ENCODE data around the gene PGAM1.
"Not testable (repeated sequence)": the region's sequence is repeated elsewhere in the genome, so short reads cannot be mapped to it uniquely, and the experiment has no call there.

PGAM1 gene

GRCh38 chr10:97425964-97426775 is at the start of gene PGAM1:
Gene PGAM1 (plus strand): TSS chr10:97426191. CDS start chr10:97426308, 117 bp downstream.
- peak; percentile 89 to 92 for DNase-seq (ENCODE audit: extremely low read depth in 1 of 2, low read depth in 1 of 2)

GRCh38 chr10:97376413-97376812 is 49.6 kb upstream of the PGAM1 start:
- no peak for DNase-seq (ENCODE audit: extremely low read depth in 1 of 2, low read depth in 1 of 2)

DNA sequence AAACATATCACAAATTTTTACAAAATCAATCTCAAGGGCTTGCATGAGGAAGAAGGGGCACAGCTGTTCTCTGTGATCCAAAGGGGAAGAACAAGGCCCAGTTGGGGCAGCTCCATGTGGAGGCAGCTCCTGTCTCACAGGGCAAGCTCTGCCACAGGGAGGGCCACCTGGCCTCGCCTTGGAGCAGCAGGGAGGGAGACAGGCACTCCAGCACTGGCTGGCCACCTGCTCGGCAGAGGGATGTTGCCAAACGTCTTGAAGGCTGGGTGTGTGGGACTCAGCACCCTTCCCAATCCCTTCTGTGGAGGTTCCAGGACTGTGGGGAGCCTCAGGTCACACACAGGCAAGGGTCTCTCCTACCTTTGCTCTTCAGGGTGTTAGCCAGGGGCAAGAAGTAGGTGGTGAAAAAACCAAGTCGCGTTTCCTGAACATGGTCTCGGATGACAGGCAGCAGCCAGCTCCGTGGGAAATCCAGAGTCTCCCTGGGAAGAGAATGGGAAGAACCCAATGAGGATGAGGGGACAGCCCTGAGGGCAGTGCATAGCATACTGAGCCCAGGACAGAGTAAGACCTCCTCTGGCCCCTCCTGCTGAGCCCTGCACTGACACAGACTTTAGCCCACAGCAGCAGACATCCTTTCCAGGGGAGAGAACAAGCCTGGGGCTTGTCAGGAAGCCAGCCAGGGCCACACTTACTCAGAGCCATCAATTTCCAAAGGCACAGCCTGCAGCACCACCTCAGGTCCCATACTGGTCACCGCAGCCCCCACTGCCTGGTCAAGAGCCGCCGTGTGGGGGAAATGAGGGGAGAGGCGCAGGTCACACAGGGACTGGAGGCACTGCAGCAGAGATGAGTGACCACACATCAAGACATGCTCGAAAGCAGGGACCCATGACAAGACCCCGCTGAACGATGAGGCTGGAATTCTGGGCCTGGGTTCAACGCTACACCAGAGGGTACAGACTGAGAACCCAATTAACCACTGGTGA is 46.8 kb upstream of the PGAM1 start:
- no peak for DNase-seq (ENCODE audit: extremely low read depth in 1 of 2, low read depth in 1 of 2)

GRCh38 chr10:97380516-97380915 is 45.5 kb upstream of the PGAM1 start:
- no peak for DNase-seq (ENCODE audit: extremely low read depth in 1 of 2, low read depth in 1 of 2)

DNA sequence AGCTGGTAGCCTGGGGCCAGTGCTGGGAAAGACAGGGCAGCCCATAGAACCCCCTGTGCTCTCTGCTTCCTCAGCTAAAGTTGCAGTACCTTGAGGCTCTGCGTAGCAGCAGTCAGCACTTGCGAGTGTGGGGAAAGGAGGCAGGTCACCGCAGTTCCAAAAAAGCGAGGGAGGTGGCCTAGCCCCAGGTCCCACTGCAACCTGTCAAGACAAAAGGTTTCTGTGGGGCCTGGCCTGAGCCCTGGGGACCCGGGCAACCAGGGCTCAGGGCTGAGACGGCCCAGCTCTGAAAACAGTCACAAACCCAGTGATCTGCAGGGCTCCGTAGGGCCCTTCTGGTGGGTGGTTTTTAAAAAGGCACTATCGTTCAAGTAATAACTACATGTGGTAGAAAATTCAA is 44.4 kb upstream of the PGAM1 start:
- DNase-seq (ENCODE audit: extremely low read depth in 1 of 2, low read depth in 1 of 2), result no peak

GRCh38 chr10:97383159-97383558 is 42.8 kb upstream of the PGAM1 start:
- no peak for DNase-seq (ENCODE audit: extremely low read depth in 1 of 2, low read depth in 1 of 2)

- DNase-seq (ENCODE audit: extremely low read depth in 1 of 2, low read depth in 1 of 2), result no peak
These were observed 41.8 kb upstream of the PGAM1 start for GRCh38 chr10:97384156-97384555.

GRCh38 chr10:97384641-97385040 is 41.4 kb upstream of the PGAM1 start:
- no peak for DNase-seq (ENCODE audit: extremely low read depth in 1 of 2, low read depth in 1 of 2)

- no peak for DNase-seq (ENCODE audit: extremely low read depth in 1 of 2, low read depth in 1 of 2)
These were observed 40.4 kb upstream of the PGAM1 start for GRCh38 chr10:97385565-97385964.

- DNase-seq (ENCODE audit: extremely low read depth in 1 of 2, low read depth in 1 of 2), result no peak
These were observed 37.8 kb upstream of the PGAM1 start for GRCh38 chr10:97388152-97388551.

DNA sequence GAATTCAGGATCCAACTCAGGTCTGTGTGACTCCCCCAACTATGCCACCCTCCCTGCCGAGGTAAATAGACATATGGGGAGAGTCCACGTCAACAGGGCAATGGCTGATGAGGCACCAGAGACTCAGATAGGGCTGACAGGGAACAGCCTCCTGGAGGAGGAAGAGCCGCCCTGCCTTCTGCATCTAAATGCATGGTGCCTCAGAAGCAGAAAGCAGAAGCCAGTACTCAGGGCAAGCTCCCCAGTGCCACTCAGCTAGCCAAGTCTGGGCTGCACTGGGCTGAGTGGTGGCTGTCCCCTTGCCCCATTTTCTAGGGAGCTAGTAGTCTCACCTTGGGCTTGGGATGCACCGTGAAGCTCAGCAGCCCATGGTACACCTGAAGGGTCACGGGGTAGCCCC is 35.9 kb upstream of the PGAM1 start:
- DNase-seq (ENCODE audit: extremely low read depth in 1 of 2, low read depth in 1 of 2), result no peak

GRCh38 chr10:97393034-97393573 is 32.9 kb upstream of the PGAM1 start:
- no peak for DNase-seq (ENCODE audit: extremely low read depth in 1 of 2, low read depth in 1 of 2)

DNA sequence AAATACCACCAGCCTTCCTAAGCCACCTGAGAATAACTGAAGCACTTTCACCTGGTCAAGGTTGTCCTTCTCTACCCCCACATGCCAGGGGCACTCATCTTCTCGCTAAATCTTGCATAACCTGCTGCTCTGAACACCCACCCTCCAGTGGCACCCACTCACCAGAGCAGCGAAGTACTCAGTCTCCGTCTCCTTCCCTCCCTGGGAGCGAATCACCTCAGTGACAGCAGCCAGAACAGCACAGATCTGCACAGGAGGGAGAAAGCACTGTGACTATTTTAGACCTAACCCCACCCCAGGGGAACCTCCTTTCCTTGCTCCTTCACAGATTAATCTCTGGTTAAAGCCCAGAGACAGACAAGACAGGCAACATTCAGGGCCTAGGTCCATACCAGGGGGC is 29.9 kb upstream of the PGAM1 start:
- no peak for DNase-seq (ENCODE audit: extremely low read depth in 1 of 2, low read depth in 1 of 2)

DNA sequence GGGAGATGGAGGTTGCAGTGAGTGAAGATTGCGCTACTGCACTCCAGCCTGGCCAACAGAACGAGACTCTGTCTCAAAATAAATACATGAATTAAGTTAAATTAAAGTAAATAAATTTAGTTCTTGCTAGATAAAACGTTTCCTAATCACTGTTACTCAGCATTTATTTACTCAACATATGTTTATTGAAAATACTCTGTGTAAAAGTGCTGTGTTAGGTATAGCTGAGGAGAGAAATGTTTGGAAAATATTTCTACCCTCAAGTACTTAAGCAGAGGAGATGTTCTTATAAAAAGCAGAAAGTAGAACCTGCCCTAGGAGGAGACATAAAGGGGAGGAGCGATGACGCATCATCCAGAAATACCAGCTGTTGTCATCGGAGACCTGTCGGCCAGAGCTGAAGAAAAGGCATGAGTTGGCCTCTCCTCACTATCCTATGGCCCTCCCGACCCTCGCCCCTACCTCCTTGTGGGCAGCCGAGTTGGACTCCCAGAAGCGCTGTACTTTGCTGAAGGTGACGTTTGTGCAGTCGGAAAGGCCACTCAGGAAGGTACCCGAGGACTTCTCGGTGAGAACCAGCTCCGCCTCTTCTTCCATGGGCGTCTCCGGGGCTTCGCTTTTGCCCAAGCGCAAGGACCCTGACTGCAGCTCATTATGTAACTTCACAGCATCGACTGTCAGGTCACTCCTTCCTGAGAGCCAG is 26.0 kb upstream of the PGAM1 start:
- DNase-seq (ENCODE audit: extremely low read depth in 1 of 2, low read depth in 1 of 2), result no peak

DNA sequence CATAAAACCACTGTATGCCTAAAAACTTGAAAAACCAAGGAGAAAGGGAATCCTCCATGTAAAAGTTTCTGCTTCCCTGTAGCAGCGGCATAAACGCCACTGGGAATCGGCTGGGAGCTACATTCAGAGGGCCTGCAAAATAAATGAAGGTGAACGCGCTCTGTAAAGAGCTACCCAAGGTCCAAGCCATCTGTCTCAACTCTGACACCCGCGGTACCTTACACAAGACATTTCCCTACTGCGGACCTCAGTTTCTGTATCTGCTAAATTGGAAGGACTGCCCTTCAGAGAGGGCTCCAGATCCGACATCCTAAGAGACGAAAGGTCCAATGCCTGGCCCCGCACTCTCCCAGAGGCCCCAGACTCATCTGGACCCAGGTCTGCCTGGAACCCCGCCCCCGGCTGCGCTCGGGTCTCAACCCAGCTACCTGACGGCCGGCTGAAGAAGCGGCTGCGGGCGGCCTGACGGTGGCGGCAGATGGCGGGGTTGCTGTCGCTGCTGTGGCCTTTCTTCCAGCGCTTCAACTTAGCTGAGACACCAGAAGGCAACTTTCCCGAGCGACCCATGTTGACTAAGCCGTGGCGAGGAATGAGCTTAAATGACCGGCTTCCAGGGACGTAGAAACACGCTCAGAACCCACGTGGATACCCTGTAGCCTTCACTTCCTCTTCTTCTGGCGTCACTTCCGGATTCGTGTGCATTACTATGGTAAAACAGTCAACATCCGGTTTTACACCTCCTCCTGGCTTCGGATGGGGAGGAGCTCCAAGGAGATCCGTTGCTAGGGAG is 25.1 kb upstream of the PGAM1 start, which contains the start of gene RRP12:
Gene RRP12 (minus strand): TSS at position 676 of the 790 bp plus-strand sequence. CDS start 109 bp downstream, at position 567.
- DNase-seq (ENCODE audit: extremely low read depth in 1 of 2, low read depth in 1 of 2), result peak; percentile 51 to 61

DNA sequence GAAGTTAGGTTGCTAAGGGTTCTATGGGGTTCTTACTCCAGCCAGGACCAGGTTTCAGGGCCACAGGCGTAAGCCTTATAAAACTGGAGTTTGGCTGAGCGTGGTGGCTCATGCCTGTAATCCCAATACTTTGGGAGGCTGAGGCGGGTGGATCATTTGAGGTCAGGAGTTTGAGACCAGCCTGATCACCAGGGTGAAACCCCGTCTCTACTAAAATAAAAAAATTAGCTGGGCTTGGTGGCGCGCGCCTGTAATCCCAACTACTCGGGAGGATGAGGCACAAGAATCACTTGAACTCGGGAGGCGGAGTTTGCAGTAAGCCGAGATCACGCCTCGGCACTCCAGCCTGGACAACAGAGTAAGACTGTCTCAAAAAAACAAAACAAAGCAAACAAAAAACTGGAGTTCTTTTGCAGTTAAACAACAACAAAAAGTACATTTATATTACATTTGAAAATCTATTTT is 24.5 kb upstream of the PGAM1 start:
- no peak for DNase-seq (ENCODE audit: extremely low read depth in 1 of 2, low read depth in 1 of 2)

DNA sequence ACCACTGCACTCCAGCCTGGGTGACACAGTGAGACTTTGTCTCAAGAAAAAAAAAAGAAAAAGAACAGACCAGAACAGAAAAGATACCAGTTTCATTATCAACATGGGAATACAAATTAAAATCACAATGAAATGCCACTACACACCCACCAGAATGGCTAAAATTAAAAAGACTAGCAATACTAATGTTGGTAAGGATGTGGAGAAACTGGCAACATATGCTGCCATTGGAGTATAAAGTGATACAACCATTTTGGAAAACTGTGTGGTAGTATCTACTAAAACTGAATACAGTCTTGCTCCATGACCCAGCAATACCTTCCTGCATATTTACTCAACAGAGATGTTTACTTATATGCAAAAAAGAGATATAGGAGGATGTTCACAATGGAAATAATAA is 21.9 kb upstream of the PGAM1 start:
- no peak for DNase-seq (ENCODE audit: extremely low read depth in 1 of 2, low read depth in 1 of 2)

DNA sequence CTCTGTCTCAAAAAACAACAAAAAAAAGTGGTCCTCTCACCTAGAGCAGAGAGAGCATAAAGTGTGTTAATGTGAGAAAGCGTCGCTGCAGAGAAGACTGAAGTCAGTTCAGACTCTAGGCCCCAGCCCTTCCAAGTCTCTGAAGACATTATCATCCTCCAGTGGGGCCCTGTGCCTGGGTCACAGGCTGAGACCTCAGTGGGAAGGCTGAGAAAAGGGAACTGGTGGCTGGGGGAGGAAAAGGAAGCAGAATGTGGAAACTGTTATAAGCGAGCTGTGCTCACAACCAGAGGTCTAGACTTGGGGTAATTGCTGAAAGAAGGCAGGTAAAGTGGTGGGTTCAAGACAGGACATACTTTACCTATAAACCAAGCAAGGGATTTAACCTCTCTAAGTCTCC is 19.9 kb upstream of the PGAM1 start:
- no peak for DNase-seq (ENCODE audit: extremely low read depth in 1 of 2, low read depth in 1 of 2)

DNA sequence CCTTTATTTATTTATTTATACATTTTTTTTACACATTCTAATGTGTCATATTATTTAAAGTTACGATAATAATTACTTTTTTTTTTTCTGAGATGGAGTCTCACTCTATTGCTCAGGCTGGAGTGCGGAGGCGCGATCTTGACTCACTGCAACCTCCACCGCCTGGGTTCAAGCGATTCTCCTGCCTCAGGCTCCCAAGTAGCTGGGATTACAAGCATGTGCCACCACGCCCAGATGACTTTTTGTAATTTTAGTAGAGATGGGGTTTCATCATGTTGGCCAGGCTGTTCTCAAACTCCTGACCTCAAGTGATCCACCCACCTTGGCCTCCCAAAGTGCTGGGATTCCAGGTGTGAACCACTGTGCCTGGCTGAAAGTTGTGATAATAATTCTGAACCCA is 19.5 kb upstream of the PGAM1 start:
- DNase-seq (ENCODE audit: extremely low read depth in 1 of 2, low read depth in 1 of 2), result not testable (repeated sequence)
